Upper lobe of left lung (tissue), 4 donors: ENCODE data around the gene AFF3.

Experiments
- CTCF ChIP-seq, 6 experiments: fragments of 450-650 bp in 4 of 6; fragments of 200-600 bp in 2 of 6; sonication (generic) in 2 of 6; IDR thresholded peaks; one replicate each; pipeline ENCODE4 v1.5.1; 2016 to 2019; ENCODE audit warnings: antibody characterized with exemption in 6 of 6
- POLR2A ChIP-seq, 4 donors: fragments of 450-650 bp; IDR thresholded peaks; one replicate each; pipeline ENCODE4 v1.5.1; 2016 to 2017; ENCODE audit warnings: antibody characterized with exemption in 4 of 4, mild to moderate bottlenecking in 2 of 4
- POLR2AphosphoS5 ChIP-seq, 2 donors: sonication (generic); formaldehyde crosslinking; IDR thresholded peaks; one replicate each; pipeline ENCODE4 v1.5.1; 2017; ENCODE audit warnings: antibody characterized with exemption in 2 of 2

GRCh38 chr2:99629320-99629719 lies 513.1 kb downstream of the AFF3 start:
- TF ChIP-seq CTCF (IDR thresholded peaks at IDR 0.05) (no peak), POLR2A (IDR thresholded peaks at IDR 0.05) (no peak), POLR2AphosphoS5 (IDR thresholded peaks at IDR 0.05) (no peak)
